Effector memory CD4-positive, alpha-beta T cell (primary cell): ENCODE data around the gene TMEM126A.

Experiments used
- DNase-seq, 3 donors: peaks; one replicate each; pipeline ENCODE4 v3.0.0-alpha.2; 2020
- H3K27ac ChIP-seq: 2 replicates; pipeline ENCODE4 v1.7.0; 2013; ENCODE audit warnings: mild to moderate bottlenecking, low read length, moderate library complexity; ENCODE audit not compliant: insufficient read depth, poor library complexity, severe bottlenecking
- H3K27me3 ChIP-seq: replicated peaks from 2 replicates; pipeline ENCODE4 v1.7.0; 2013; ENCODE audit warnings: mild to moderate bottlenecking, low read length; ENCODE audit not compliant: insufficient read depth, control insufficient read depth, poor library complexity, severe bottlenecking
- H3K36me3 ChIP-seq: 2 replicates; pipeline ENCODE4 v1.7.0; 2013; ENCODE audit warnings: mild to moderate bottlenecking, low read length, moderate library complexity; ENCODE audit not compliant: control insufficient read depth, insufficient read depth
- H3K4me1 ChIP-seq: 2 replicates; pipeline ENCODE4 v1.7.0; 2013; ENCODE audit warnings: low read length, mild to moderate bottlenecking; ENCODE audit not compliant: control insufficient read depth, insufficient read depth, poor library complexity, severe bottlenecking
- H3K4me3 ChIP-seq: 2 replicates; pipeline ENCODE4 v1.7.0; 2013; ENCODE audit warnings: low read length, low read depth, mild to moderate bottlenecking; ENCODE audit not compliant: insufficient read depth, poor library complexity, severe bottlenecking
- H3K9me3 ChIP-seq: 2 replicates; pipeline ENCODE4 v1.7.0; 2013; ENCODE audit warnings: mild to moderate bottlenecking, low read length, moderate library complexity; ENCODE audit not compliant: control insufficient read depth

Gene TMEM126A

DNA sequence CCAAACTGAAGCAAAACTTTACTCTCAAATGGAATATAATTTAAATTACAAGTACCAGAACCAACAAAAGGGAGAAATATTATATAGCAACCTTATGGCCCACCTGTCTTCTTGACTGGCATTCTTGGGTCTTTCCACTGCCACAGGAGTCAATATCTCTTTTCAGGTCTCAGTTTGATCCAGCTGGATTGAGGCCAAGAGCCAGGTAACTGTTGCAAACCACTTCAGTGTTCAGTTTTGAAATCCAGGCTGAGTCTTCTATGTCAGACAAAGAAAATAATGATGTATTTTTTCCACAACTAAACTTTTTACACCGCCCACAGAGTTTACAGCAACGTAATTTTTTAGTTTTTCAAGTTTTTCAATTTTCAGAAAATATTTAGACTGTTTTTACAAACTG is 21.3 kb upstream of the TMEM126A start:
- DNase-seq, result no peak
- Histone ChIP-seq H3K4me3 (no peak overlapping the region), H3K4me1 (peaks cover 9% of the 10 kb centered on the region), H3K36me3 (no peaks in the 10 kb centered on the region), H3K27ac (no peak overlapping the region), H3K27me3 (no peaks in the 10 kb centered on the region), H3K9me3 (no peaks in the 10 kb centered on the region)

DNA sequence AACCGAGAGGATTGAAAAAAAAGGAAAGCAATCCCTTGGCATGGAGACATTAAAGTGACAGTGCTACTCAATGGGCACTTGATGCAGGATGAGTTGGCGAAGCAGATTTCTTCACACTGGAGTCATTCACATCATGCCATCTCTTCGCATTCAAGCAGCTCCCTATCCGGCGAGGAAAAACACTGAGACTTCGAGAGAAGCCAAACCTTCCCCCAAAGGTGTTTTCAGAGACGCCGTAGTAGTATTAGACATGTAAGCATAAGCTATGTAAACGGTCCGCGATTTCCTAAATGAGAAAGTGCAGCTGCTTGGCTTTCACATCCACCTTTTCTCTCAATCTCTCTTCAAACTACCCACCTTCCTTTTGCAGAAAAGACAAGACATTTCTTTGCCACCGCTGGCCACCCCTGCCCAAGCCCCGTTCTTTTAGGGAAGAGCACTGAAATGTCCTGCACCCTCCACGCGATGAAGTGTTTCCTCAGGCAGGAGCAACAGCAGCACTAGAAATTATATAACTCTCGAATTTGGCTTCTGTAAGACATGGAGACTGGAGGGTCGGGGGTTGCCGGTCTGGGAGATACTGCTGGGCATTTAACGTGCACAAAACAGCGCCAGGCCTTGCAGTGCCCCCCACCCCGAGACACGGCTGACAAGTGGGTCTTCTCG is 20.3 kb upstream of the TMEM126A start, which contains the start of gene DLG2:
TSS of gene DLG2 (minus strand) at position 13 of the 666 bp plus-strand sequence.
- H3K27ac ChIP-seq, result peak within 1 kb of the TSS; percentile 78
- no peak for DNase-seq
- H3K36me3 ChIP-seq, result no peaks in the 10 kb centered on the region
- peak within 1 kb of the TSS; percentile 71 for H3K4me3 ChIP-seq
- H3K9me3 ChIP-seq, result no peaks in the 10 kb centered on the region
- no peaks in the 10 kb centered on the region for H3K27me3 ChIP-seq
- peaks cover 9% of the 10 kb centered on the region for H3K4me1 ChIP-seq

DNA sequence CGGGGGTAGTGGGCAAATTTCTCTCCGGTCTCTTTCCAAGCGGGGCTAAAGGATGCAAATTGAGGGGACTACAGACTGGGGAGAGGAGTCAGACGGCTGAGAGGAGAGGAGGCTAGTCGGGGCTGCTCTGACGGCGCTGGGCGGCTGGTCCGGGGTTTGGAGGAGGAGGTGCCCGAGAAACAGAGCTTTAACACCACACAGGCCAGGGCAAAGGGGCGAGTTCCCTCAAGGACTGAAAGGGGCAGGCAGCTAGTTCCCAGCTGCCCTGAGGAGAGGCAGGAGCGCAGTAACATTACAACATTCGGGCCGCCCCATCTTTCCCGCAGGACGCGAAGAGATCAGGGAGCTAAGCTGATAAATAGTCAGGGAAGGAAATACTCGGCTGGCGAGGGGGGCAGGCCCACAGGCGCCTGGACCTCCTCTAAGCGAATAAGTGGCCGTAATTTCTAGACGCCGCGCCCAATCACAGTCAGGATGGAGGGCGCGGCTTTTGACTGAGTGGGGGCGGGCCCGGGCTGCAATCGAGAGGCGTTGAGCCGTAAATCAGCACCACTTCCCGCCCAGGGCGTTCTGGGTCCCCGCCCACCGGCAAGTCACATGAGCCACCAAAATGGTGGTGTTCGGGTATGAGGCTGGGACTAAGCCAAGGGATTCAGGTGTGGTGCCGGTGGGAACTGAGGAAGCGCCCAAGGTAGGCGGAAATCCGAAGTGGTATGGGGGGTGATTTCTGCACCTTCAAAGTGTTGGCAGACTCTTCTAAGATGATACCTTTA is 19.6 kb upstream of the TMEM126A start, which contains the start of gene TMEM126B:
TSS of gene TMEM126B (plus strand) at position 596 of the 773 bp plus-strand sequence. CDS start at position 611, 15 bp downstream.
- no peaks in the 10 kb centered on the region for H3K27me3 ChIP-seq
- H3K4me1 ChIP-seq, result peaks cover 9% of the 10 kb centered on the region
- no peaks in the 10 kb centered on the region for H3K9me3 ChIP-seq
- peak; percentile 89 to 93 (median 92) for DNase-seq
- peak within 1 kb of the TSS; percentile 78 for H3K27ac ChIP-seq
- H3K4me3 ChIP-seq, result peak within 1 kb of the TSS; percentile 71
- no peaks in the 10 kb centered on the region for H3K36me3 ChIP-seq

DNA sequence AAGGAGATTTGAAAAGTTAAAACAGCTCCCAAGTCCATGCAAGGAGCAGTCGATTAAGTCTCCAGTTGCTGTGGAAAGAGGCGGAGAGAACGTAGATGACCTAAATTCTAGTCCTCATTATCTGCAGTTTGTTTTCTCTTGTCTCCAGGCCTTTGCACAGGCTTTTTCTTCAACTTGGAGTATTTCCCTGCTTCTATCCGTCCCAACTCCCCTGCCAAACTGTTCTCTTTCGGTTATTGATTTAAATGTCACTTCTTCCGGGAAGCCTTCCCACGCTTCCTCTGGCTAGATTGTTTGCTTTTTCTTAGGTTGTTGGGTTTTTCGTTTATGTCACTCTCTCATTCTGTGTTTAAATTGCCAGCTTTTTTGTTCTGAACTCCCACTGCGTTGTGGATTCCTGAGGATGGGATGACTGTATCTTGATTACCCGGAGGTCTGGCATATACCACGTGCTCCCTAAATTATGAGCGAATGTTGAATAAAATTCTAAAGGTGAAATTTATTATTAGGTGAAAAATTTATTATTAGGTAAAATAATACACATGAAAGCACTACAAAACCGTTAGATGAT is 18.9 kb upstream of the TMEM126A start:
- DNase-seq, result no peak
- Histone ChIP-seq H3K4me3 (peak overlapping the region; percentile 71), H3K27ac (peak overlapping the region; percentile 61), H3K36me3 (peaks cover 4% of the 10 kb centered on the region), H3K27me3 (no peaks in the 10 kb centered on the region), H3K9me3 (no peaks in the 10 kb centered on the region), H3K4me1 (peaks cover 9% of the 10 kb centered on the region)

DNA sequence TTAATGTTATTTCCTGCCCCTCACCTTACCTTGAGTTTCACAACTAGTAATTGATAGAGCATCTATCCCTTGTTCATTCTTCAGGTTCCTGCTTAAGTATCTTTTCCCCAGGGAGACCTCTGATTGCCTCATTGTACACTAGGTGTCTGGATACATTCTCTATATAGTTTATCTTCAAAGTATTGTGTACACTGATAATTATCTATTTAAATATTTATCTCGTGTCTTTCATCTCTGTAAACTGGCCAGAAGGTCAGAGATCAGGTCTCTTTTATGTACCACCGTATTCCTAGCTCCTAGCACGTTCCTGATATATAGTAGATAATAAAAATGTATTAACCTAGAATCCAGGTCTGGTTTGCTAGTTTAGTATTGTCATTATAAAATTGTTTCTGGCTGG is 13.0 kb upstream of the TMEM126A start:
- Histone ChIP-seq H3K36me3 (peaks cover 32% of the 10 kb centered on the region), H3K9me3 (no peaks in the 10 kb centered on the region)

DNA sequence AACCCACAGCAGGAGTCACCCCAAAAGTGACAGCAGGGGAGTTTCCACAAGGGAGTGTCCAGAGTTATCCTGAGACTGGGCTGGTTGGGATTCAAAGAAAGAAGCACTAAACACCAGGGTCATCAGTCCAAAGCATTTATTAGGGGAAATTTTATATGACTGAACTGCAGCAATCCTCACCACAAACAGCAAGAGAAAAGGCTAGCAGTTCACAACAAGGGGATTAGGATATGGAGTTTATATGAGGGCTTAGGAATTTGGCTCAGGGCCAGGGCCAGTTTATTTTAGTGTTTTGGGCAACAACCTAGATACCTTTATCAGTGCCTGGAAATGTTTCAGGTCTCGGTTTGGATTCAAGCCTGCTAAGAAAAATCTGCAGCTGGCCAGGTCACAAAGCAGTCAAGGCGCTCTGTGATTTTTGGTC is 4.6 kb upstream of the TMEM126A start:
- no peaks in the 10 kb centered on the region for H3K9me3 ChIP-seq
- no peaks in the 10 kb centered on the region for H3K4me1 ChIP-seq
- H3K27ac ChIP-seq, result no peak overlapping the region
- no peaks in the 10 kb centered on the region for H3K36me3 ChIP-seq
- no peak overlapping the region for H3K4me3 ChIP-seq
- DNase-seq, result no peak
- no peaks in the 10 kb centered on the region for H3K27me3 ChIP-seq

More for the DNA sequence above, 13.0 kb upstream of the TMEM126A start:
- no peak overlapping the region for H3K4me3 ChIP-seq
- H3K4me1 ChIP-seq, result no peaks in the 10 kb centered on the region
- H3K27me3 ChIP-seq, result no peaks in the 10 kb centered on the region
- no peak for DNase-seq
- no peak overlapping the region for H3K27ac ChIP-seq

DNA sequence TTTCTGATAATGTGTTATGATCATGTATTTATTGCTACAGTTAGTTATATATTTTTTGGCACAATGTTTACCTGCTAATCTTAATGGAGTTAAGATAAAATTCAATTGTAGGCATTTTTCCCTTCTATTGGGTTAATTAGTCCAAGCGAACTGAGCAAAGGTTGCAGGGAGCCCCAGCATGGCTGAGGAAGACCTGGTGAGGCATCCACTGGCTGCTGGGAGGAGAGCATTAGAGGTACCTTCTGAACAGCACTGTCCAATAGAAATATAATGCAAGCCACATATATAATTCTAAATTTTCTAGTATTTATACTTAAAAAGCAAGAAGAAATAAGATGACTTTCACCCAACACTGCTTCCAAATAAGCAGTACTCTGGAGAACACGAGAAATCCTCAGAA is 689 bp upstream of the TMEM126A start:
- Histone ChIP-seq H3K4me1 (no peaks in the 10 kb centered on the region), H3K4me3 (peak overlapping the region; percentile 54), H3K9me3 (no peaks in the 10 kb centered on the region), H3K27ac (peak overlapping the region; percentile 72), H3K36me3 (peaks cover 7% of the 10 kb centered on the region), H3K27me3 (no peaks in the 10 kb centered on the region)
- DNase-seq, result no peak

DNA sequence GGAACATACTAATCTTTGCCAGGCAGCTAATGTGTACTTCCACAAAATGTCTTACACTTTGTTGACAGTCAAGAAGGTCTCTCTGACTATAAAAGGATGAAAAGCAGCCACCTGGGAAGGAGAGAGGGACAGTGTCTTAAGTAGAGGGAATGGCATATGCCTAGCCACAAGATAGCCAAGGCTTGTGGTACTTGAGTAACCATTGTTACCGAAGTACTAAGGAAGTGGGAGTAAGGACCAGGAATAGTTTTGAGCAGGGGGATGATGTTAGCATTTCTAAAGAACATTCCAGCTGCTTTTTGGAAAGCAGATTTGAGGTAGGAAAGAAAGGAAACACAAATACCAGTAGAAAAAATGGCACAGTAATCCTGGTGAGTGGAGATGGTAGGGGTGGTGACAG is 3.4 kb downstream of the TMEM126A start:
- no peaks in the 10 kb centered on the region for H3K27me3 ChIP-seq
- H3K4me1 ChIP-seq, result no peaks in the 10 kb centered on the region
- no peak for DNase-seq
- no peak overlapping the region for H3K4me3 ChIP-seq
- peaks cover 17% of the 10 kb centered on the region for H3K36me3 ChIP-seq
- H3K9me3 ChIP-seq, result no peaks in the 10 kb centered on the region
- no peak overlapping the region for H3K27ac ChIP-seq

DNA sequence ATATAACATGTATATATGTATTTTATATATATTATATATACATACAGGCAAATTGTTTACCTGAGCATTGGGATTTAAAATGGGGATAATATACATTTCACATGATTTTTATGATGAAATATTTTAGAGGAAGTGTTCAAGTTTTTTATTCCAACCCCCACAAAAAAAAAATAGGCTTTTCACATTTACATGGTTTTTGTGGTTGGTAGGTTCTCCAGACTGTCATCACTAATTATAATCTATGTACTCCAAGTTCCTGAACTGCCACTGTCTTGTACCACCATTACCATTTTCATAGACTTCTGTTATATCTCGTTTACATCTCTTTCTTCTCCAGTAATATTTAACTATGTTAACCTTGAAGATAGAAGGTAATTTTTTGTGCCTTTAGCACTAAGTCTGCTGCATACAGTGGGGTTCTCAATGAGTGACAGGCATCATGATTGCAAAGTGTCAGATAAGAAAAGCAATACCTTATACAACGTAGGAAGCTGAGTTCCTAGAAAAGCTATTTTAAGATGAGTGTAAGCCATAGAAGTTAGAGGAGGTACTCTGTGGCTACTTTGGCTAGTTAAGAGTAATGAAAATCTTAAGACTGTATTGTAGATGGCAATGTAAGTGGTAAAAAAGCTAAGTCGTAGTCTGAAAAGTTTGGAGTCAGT is 5.2 kb downstream of the TMEM126A start:
- Histone ChIP-seq H3K4me1 (no peaks in the 10 kb centered on the region), H3K27me3 (no peaks in the 10 kb centered on the region), H3K9me3 (no peaks in the 10 kb centered on the region), H3K27ac (no peak overlapping the region), H3K36me3 (peaks cover 29% of the 10 kb centered on the region), H3K4me3 (no peak overlapping the region)
- DNase-seq, result no peak
